ENCODE results near the gene MAST4.

The MAST4 gene

GRCh38 chr5:67106626-67107342 is 510.6 kb downstream of the MAST4 start:
- Histone ChIP-seq H3F3A (ENCODE audit: insufficient read depth, low read length) (no peaks in the 10 kb centered on the region), H3K4me3 (ENCODE audit: low read length) (no peak overlapping the region), H3K79me2 (ENCODE audit: low read length) (no peaks in the 10 kb centered on the region), H3K36me3 (replicated peaks; ENCODE audit: insufficient read depth, low read length) (no peaks in the 10 kb centered on the region), H3K9ac (ENCODE audit: low read length) (no peak overlapping the region), H4K20me1 (ENCODE audit: insufficient read depth, low read length) (no peaks in the 10 kb centered on the region), H3K9me3 (replicated peaks; ENCODE audit: insufficient read depth, low read length) (no peaks in the 10 kb centered on the region), H3K9me2 (replicated peaks; ENCODE audit: insufficient read depth, low read length) (no peaks in the 10 kb centered on the region), H3K4me2 (ENCODE audit: low read depth, low read length) (no peak overlapping the region), H3K27ac (ENCODE audit: low read length) (no peak overlapping the region), H3K27me3 (replicated peaks; ENCODE audit: insufficient read depth, low read length) (no peaks in the 10 kb centered on the region), H2AFZ (ENCODE audit: low read length) (no peak overlapping the region), H3K4me1 (ENCODE audit: low read length) (no peaks in the 10 kb centered on the region)
- no peak for DNase-seq
- TF ChIP-seq CTCF (IDR thresholded peaks at IDR 0.05; ENCODE audit: low read length) (no peak), EZH2 (optimal IDR thresholded peaks at IDR 0.05; ENCODE audit: low read depth, low read length) (no peak), EZH2phosphoT487 (IDR thresholded peaks at IDR 0.05; ENCODE audit: low read length) (no peak)

- no peaks in the 10 kb centered on the region for H3K27me3 ChIP-seq (replicated peaks; ENCODE audit: insufficient read depth, low read length)
- no peak overlapping the region for H3K4me3 ChIP-seq (ENCODE audit: low read length)
- H2AFZ ChIP-seq (ENCODE audit: low read length), result no peak overlapping the region
- no peaks in the 10 kb centered on the region for H3K79me2 ChIP-seq (ENCODE audit: low read length)
- no peaks in the 10 kb centered on the region for H3F3A ChIP-seq (ENCODE audit: insufficient read depth, low read length)
- no peak overlapping the region for H3K27ac ChIP-seq (ENCODE audit: low read length)
- no peak overlapping the region for H3K4me2 ChIP-seq (ENCODE audit: low read depth, low read length)
- TF ChIP-seq CTCF (IDR thresholded peaks at IDR 0.05; ENCODE audit: low read length) (no peak), EZH2 (optimal IDR thresholded peaks at IDR 0.05; ENCODE audit: low read depth, low read length) (no peak), EZH2phosphoT487 (IDR thresholded peaks at IDR 0.05; ENCODE audit: low read length) (no peak)
- H4K20me1 ChIP-seq (ENCODE audit: insufficient read depth, low read length), result no peaks in the 10 kb centered on the region
- no peaks in the 10 kb centered on the region for H3K9me3 ChIP-seq (replicated peaks; ENCODE audit: insufficient read depth, low read length)
- H3K36me3 ChIP-seq (replicated peaks; ENCODE audit: insufficient read depth, low read length), result no peaks in the 10 kb centered on the region
- no peak overlapping the region for H3K9ac ChIP-seq (ENCODE audit: low read length)
- no peaks in the 10 kb centered on the region for H3K9me2 ChIP-seq (replicated peaks; ENCODE audit: insufficient read depth, low read length)
- DNase-seq, result no peak
- H3K4me1 ChIP-seq (ENCODE audit: low read length), result no peaks in the 10 kb centered on the region
These were observed 515.6 kb downstream of the MAST4 start for GRCh38 chr5:67111779-67112178.

- no peak overlapping the region for H3K4me3 ChIP-seq (ENCODE audit: low read length)
- no peak overlapping the region for H3K27ac ChIP-seq (ENCODE audit: low read length)
- H3K4me2 ChIP-seq (ENCODE audit: low read depth, low read length), result no peak overlapping the region
- H3K4me1 ChIP-seq (ENCODE audit: low read length), result no peaks in the 10 kb centered on the region
- TF ChIP-seq EZH2phosphoT487 (IDR thresholded peaks at IDR 0.05; ENCODE audit: low read length) (no peak), CTCF (IDR thresholded peaks at IDR 0.05; ENCODE audit: low read length) (no peak), EZH2 (optimal IDR thresholded peaks at IDR 0.05; ENCODE audit: low read depth, low read length) (no peak)
- H3K79me2 ChIP-seq (ENCODE audit: low read length), result no peaks in the 10 kb centered on the region
- no peaks in the 10 kb centered on the region for H3K36me3 ChIP-seq (replicated peaks; ENCODE audit: insufficient read depth, low read length)
- H4K20me1 ChIP-seq (ENCODE audit: insufficient read depth, low read length), result no peaks in the 10 kb centered on the region
- H3F3A ChIP-seq (ENCODE audit: insufficient read depth, low read length), result no peaks in the 10 kb centered on the region
- H3K9ac ChIP-seq (ENCODE audit: low read length), result no peak overlapping the region
- no peaks in the 10 kb centered on the region for H3K9me2 ChIP-seq (replicated peaks; ENCODE audit: insufficient read depth, low read length)
- no peak overlapping the region for H2AFZ ChIP-seq (ENCODE audit: low read length)
- H3K9me3 ChIP-seq (replicated peaks; ENCODE audit: insufficient read depth, low read length), result no peaks in the 10 kb centered on the region
- no peaks in the 10 kb centered on the region for H3K27me3 ChIP-seq (replicated peaks; ENCODE audit: insufficient read depth, low read length)
- no peak for DNase-seq
These were observed 519.1 kb downstream of the MAST4 start for GRCh38 chr5:67115246-67115645.

Data from MM.1S (cell line).